Lower lobe of right lung (tissue), 2 donors: Measurements from ENCODE around the gene METTL8. TPM values are rescaled to one million over a fixed set of nuclear protein-coding genes. Genes with fewer than 3 reads are reported as not detected.

Source experiments
- ATAC-seq, 2 donors: fragments of 200-7000 bp; cut with Tn5 transposase; one replicate each; pipeline ENCODE4 v1.9.1; 2020 to 2022; ENCODE audit warnings: mild to moderate bottlenecking in 2 of 2, moderate library complexity in 2 of 2
- DNase-seq: peaks from one replicate; pipeline ENCODE4 v3.0.0-alpha.2; 2020
- H3K27ac ChIP-seq: fragments of 200-600 bp; one replicate; pipeline ENCODE4 v1.8.0; 2022
- H3K27me3 ChIP-seq: fragments of 200-600 bp; one replicate; pipeline ENCODE4 v1.8.0; 2022; ENCODE audit warnings: low read depth
- H3K36me3 ChIP-seq: fragments of 200-600 bp; one replicate; pipeline ENCODE4 v1.8.0; 2022; ENCODE audit warnings: mild to moderate bottlenecking
- H3K4me1 ChIP-seq: fragments of 200-600 bp; one replicate; pipeline ENCODE4 v1.8.0; 2022
- H3K4me3 ChIP-seq: fragments of 200-600 bp; one replicate; pipeline ENCODE4 v1.8.0; 2022; ENCODE audit warnings: mild to moderate bottlenecking
- H3K9me3 ChIP-seq: fragments of 200-600 bp; one replicate; pipeline ENCODE4 v1.8.0; 2022
- CTCF ChIP-seq: fragments of 200-600 bp; IDR thresholded peaks from one replicate; pipeline ENCODE4 v1.8.0; 2022; ENCODE audit warnings: antibody characterized with exemption, mild to moderate bottlenecking
- intact Hi-C: fragments of 100-400 bp; cut with DNase I; formaldehyde crosslinking; loops from one replicate; pipeline ENCODE4 v1.11.0; 2022
- long read RNA-seq: library from polyadenylated mRNA; unstranded; transcript quantifications from one replicate; pipeline ENCODE4 v2.0.0, GENCODE V29; 2021
- total RNA-seq: library from RNA; stranded (reverse); fragmentation: NEBNext Ultra II Directional; extraction: Animal tissue kit (Norgen Biotek cat#: 25700); gene quantifications from one replicate; pipeline ENCODE4 v1.2.1, GENCODE V29; 2021
- donor health status: DM: no; HTN: yes; CAD: no; lungs with severe emphysema.

Gene METTL8
- 12.9 TPM for total RNA-seq
- long read RNA-seq, full-length matches to known transcripts, result 3 of 8 reads
- long read RNA-seq, partial matches to known transcripts, result 1 of 8 reads
- long read RNA-seq, other reads (novel, unspliced or antisense), result 4 of 8 reads

- no peaks in the 10 kb centered on the region for H3K9me3 ChIP-seq
- no peak for DNase-seq
- no peak for ATAC-seq
- H3K4me1 ChIP-seq, result peaks cover 9% of the 10 kb centered on the region
- peak within 1 kb of the TSS; percentile 98 for H3K27ac ChIP-seq
- TF ChIP-seq CTCF, result no peak
- peaks cover 16% of the 10 kb centered on the region for H3K36me3 ChIP-seq
- H3K27me3 ChIP-seq, result no peaks in the 10 kb centered on the region
- intact Hi-C loops, result no loop called here
- H3K4me3 ChIP-seq, result peak within 1 kb of the TSS; percentile 88
These were observed at the start of gene METTL8 for GRCh38 chr2:171433763-171434012. TSS of gene METTL8 (minus strand) at chr2:171433990. CDS start at chr2:171392185, 41,805 bp downstream.

DNA sequence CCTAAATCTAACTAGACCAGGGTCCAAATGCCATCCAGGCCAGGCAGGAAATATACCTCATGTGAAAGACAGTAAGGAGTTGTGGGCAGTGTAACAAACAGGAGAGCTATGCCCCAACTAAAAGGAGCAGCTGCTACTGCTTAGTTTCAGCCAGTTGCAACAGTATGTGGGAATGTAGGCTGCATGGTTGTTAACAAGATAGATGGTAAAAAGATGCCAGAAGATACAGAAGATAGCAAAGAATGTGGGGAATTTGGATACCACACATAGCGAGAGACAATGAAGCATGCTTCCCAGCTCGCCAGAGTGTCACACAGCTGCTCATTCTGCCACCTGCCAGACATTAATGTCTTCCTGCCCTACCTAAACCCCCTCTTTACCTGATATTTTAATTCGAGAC, 49.1 kb upstream of the METTL8 start:
- intact Hi-C loops, result no loop called here
- no peak for ATAC-seq
- no peak for TF ChIP-seq CTCF
- no peaks in the 10 kb centered on the region for H3K9me3 ChIP-seq
- no peaks in the 10 kb centered on the region for H3K4me1 ChIP-seq
- H3K27me3 ChIP-seq, result no peaks in the 10 kb centered on the region
- no peak for DNase-seq
- H3K27ac ChIP-seq, result no peak overlapping the region
- H3K36me3 ChIP-seq, result peaks cover 17% of the 10 kb centered on the region
- H3K4me3 ChIP-seq, result no peak overlapping the region

DNA sequence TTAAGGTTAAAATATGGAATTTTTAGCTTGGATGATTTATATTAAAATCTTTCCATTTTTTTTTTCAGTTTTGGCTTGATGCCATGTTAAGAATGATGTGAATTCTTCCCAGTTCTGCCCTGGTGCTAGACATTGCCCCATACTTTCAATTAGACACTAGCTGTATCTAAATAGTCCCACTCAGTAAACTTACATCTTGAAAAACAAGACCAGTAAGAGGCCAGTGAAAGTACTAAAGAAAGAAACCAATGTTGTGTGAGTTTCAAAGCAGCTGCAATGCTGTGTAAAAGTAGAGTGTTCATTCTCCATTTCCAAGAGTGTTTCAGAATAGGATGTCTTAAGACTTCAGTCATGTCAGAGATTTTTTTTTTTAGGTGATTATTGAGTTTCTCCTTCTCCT, 48.5 kb upstream of the METTL8 start:
- TF ChIP-seq CTCF, result no peak
- no peaks in the 10 kb centered on the region for H3K27me3 ChIP-seq
- no peak overlapping the region for H3K27ac ChIP-seq
- no peak for DNase-seq
- H3K4me1 ChIP-seq, result no peaks in the 10 kb centered on the region
- intact Hi-C loops, result no loop called here
- peaks cover 23% of the 10 kb centered on the region for H3K36me3 ChIP-seq
- no peak overlapping the region for H3K4me3 ChIP-seq
- no peak for ATAC-seq
- no peaks in the 10 kb centered on the region for H3K9me3 ChIP-seq

DNA sequence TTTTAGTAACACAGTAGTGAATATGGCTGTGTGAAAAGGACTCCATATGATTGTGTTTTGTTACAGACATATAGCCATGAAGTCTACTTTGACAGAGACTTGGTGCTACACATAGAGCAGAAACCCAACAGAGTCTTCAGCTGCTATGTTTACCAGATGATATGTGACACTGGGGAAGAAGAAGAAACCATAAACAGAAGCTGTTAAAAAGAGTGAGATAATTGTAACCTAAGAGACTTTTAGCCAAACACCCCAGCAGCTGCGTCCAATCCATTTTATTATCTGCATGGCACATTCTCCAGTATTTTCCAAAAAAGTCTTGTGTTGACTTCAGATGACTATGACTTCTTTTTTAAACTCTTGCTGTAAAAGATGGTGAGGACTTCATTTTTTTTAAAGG, 47.1 kb upstream of the METTL8 start:
- H3K4me3 ChIP-seq, result no peak overlapping the region
- H3K27me3 ChIP-seq, result no peaks in the 10 kb centered on the region
- no peak overlapping the region for H3K27ac ChIP-seq
- no peak for TF ChIP-seq CTCF
- DNase-seq (no peak), ATAC-seq (no peak)
- H3K4me1 ChIP-seq, result no peaks in the 10 kb centered on the region
- no peaks in the 10 kb centered on the region for H3K9me3 ChIP-seq
- intact Hi-C loops, result no loop called here
- peaks cover 34% of the 10 kb centered on the region for H3K36me3 ChIP-seq

GRCh38 chr2:171479154-171479814, 45.5 kb upstream of the METTL8 start:
- ATAC-seq (no peak), DNase-seq (no peak)
- Histone ChIP-seq H3K9me3 (no peaks in the 10 kb centered on the region), H3K4me1 (no peaks in the 10 kb centered on the region), H3K4me3 (no peak overlapping the region), H3K27ac (no peak overlapping the region), H3K27me3 (no peaks in the 10 kb centered on the region), H3K36me3 (peaks cover 50% of the 10 kb centered on the region)
- intact Hi-C loops, result no loop called here
- TF ChIP-seq CTCF, result no peak

DNA sequence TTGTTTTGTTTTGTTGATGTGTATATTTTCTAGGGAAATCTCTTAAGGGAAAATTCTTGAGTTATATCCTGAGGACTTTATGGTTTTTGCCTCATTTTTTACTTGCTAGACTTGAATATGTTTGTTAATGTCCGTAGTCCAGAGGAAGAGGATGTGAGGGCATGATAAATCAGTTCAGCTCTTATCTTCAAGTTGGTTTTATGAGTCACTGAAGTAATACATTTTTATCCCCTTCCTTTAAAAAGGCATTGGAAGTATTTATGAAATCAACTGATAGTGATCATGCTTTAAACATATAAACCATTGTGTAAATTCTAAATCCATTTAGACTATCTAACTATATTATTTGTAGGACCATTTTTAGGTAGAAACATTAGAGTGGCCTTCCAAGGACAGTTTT, 44.6 kb upstream of the METTL8 start:
- ATAC-seq (no peak), DNase-seq (no peak)
- Histone ChIP-seq H3K4me3 (no peak overlapping the region), H3K27ac (no peak overlapping the region), H3K4me1 (no peaks in the 10 kb centered on the region), H3K27me3 (no peaks in the 10 kb centered on the region), H3K36me3 (peaks cover 60% of the 10 kb centered on the region), H3K9me3 (no peaks in the 10 kb centered on the region)
- TF ChIP-seq CTCF, result no peak
- intact Hi-C loops, result no loop called here
